HCT116 (cell line): ENCODE measurements around the gene TNPO1. TPM values are rescaled to one million over a fixed set of nuclear protein-coding genes. Genes with fewer than 3 reads are reported as not detected.
"Not testable (repeated sequence)": the region's sequence is repeated elsewhere in the genome, so short reads cannot be mapped to it uniquely, and the experiment has no call there.

Experiments used
- ATAC-seq: fragments of 200-7000 bp; cut with Tn5 transposase; 2 replicates; pipeline ENCODE4 v1.9.1; 2020; ENCODE audit warnings: mild to moderate bottlenecking, moderate library complexity
- BruUV-seq: library from RNA; stranded (reverse); fragments of 400-500 nt; replicated peaks from 2 replicates; lab custom pipeline; 2021; lab: Mats Ljungman, UMichigan
- CTCF ChIA-PET: fragments of 300-600 bp; sonication (Branson Sonifier 250); formaldehyde crosslinking; loops from one replicate; lab custom pipeline; 2021; ENCODE audit warnings: antibody characterized with exemption; lab: Charles Lee
- POLR2A ChIA-PET: fragments of 300-600, 350-600 bp; sonication (Branson Sonifier 250); formaldehyde crosslinking; loops from one replicate; lab custom pipeline; 2021; ENCODE audit warnings: antibody characterized with exemption; lab: Charles Lee
- RAD21 ChIA-PET, 2 experiments: fragments of 300-600 bp; sonication (Branson Sonifier 250); formaldehyde crosslinking; loops; one replicate each; lab custom pipeline; 2023; ENCODE audit warnings: low total read pairs in 2 of 2; ENCODE audit not compliant: uncharacterized antibody in 2 of 2, unreplicated experiment in 2 of 2, low non-redundant PET in 1 of 2; lab: Charles Lee
- DNase-seq: peaks from one replicate; pipeline ENCODE4 v3.0.0-alpha.2; 2010; ENCODE audit warnings: low read depth, low spot score
- H2AFZ ChIP-seq: fragments of 200-600 bp; shearing (Covaris generic), sonication (generic); 2 replicates; pipeline ENCODE4 v1.6.1; 2017; ENCODE audit warnings: low read depth, mixed run types, mixed read lengths, antibody characterized with exemption, low read length; ENCODE audit not compliant: poor library complexity, severe bottlenecking
- H3K27ac ChIP-seq: 2 replicates; pipeline ENCODE4 v1.5.1; 2012; ENCODE audit warnings: low read depth, low read length
- H3K27me3 ChIP-seq: fragments of 200-600 bp; sonication (generic); 2 replicates; pipeline ENCODE4 v1.6.1; 2016; ENCODE audit warnings: mixed run types, low read length, mixed read lengths; ENCODE audit not compliant: insufficient read depth
- H3K36me3 ChIP-seq, 2 experiments: fragments of 200-500 bp in 1 of 2; fragments of 200-600 bp in 1 of 2; sonication (Bioruptor generic) in 1 of 2; sonication (generic) in 1 of 2; 2 replicates each; pipeline versions ENCODE4 v1.5.1 to v1.6.1; 2014 to 2016; ENCODE audit warnings: low read length in 2 of 2, inconsistent platforms in 1 of 2, mixed read lengths in 1 of 2, mixed run types in 1 of 2; ENCODE audit not compliant: insufficient read depth in 2 of 2, control insufficient read depth in 1 of 2
- H3K4me1 ChIP-seq, 2 experiments: fragments of 200-600 bp in 1 of 2; sonication (generic) in 1 of 2; 2 replicates each; pipeline versions ENCODE4 v1.5.1 to v1.6.1; 2012 to 2017; ENCODE audit warnings: low read length in 2 of 2, inconsistent platforms in 1 of 2, mild to moderate bottlenecking in 1 of 2, mixed read lengths in 1 of 2, mixed run types in 1 of 2, moderate library complexity in 1 of 2; ENCODE audit not compliant: insufficient read depth in 2 of 2, control insufficient read depth in 1 of 2
- H3K4me2 ChIP-seq: fragments of 200-600 bp; sonication (generic); 2 replicates; pipeline ENCODE4 v1.6.1; 2017; ENCODE audit warnings: mixed run types, low read length, mixed read lengths
- H3K4me3 ChIP-seq, 2 experiments: fragments of 200-600 bp in 1 of 2; sonication (generic) in 1 of 2; replicated peaks in 1 of 2; 2 replicates each; pipeline ENCODE4 v1.5.1; 2011 to 2016; ENCODE audit warnings: low read length in 2 of 2, control low read depth in 1 of 2, low read depth in 1 of 2, mild to moderate bottlenecking in 1 of 2, mixed read lengths in 1 of 2, mixed run types in 1 of 2
- H3K79me2 ChIP-seq: fragments of 200-600 bp; sonication (generic); 2 replicates; pipeline ENCODE4 v1.6.1; 2017; ENCODE audit warnings: mild to moderate bottlenecking, mixed run types, low read length, moderate library complexity, mixed read lengths; ENCODE audit not compliant: insufficient read depth
- H3K9ac ChIP-seq: fragments of 200-600 bp; sonication (generic); 2 replicates; pipeline ENCODE4 v1.6.1; 2016; ENCODE audit warnings: low read length, mixed read lengths
- H3K9me2 ChIP-seq: fragments of 200-600 bp; sonication (generic), shearing (Covaris generic); 2 replicates; pipeline ENCODE4 v1.6.1; 2017; ENCODE audit warnings: mixed run types, mild to moderate bottlenecking, moderate library complexity; ENCODE audit not compliant: insufficient read depth
- H3K9me3 ChIP-seq, 2 experiments: fragments of 200-500 bp in 1 of 2; fragments of 200-600 bp in 1 of 2; sonication (Bioruptor generic) in 1 of 2; sonication (generic) in 1 of 2; 2 replicates each; pipeline ENCODE4 v1.6.1; 2014 to 2017; ENCODE audit warnings: low read length in 2 of 2, mixed read lengths in 2 of 2, inconsistent platforms in 1 of 2, low read depth in 1 of 2, mild to moderate bottlenecking in 1 of 2, mixed run types in 1 of 2, moderate library complexity in 1 of 2; ENCODE audit not compliant: control insufficient read depth in 1 of 2, insufficient read depth in 1 of 2
- H4K20me1 ChIP-seq: fragments of 200-600 bp; sonication (generic), shearing (Covaris generic); 2 replicates; pipeline ENCODE4 v1.6.1; 2017; ENCODE audit warnings: mixed run types, mild to moderate bottlenecking, moderate library complexity; ENCODE audit not compliant: insufficient read depth
- CBX3 ChIP-seq: IDR thresholded peaks from 2 replicates; pipeline ENCODE4 v1.6.1; 2012; ENCODE audit warnings: low read depth
- EGR1 ChIP-seq: IDR thresholded peaks from 2 replicates; pipeline ENCODE4 v1.6.1; 2012; ENCODE audit warnings: low read depth
- EZH2phosphoT487 ChIP-seq: fragments of 200-600 bp; IDR thresholded peaks from 2 replicates; pipeline ENCODE4 v1.6.1; 2018; ENCODE audit warnings: antibody characterized with exemption, borderline replicate concordance
- FOSL1 ChIP-seq: IDR thresholded peaks from 2 replicates; pipeline ENCODE4 v1.6.1; 2012; ENCODE audit warnings: low read depth
- JUND ChIP-seq: IDR thresholded peaks from 2 replicates; pipeline ENCODE4 v1.6.1; 2012
- MAX ChIP-seq: IDR thresholded peaks from 2 replicates; pipeline ENCODE4 v1.6.1; 2012
- POLR2A ChIP-seq: IDR thresholded peaks from 2 replicates; pipeline ENCODE4 v1.7.0; 2011; ENCODE audit warnings: borderline replicate concordance; ENCODE audit not compliant: insufficient read depth, insufficient read length; ENCODE audit errors: extremely low read depth
- SP1 ChIP-seq: IDR thresholded peaks from 2 replicates; pipeline ENCODE4 v1.6.1; 2012; ENCODE audit warnings: low read depth
- SRF ChIP-seq: IDR thresholded peaks from 2 replicates; pipeline ENCODE4 v1.6.1; 2012; ENCODE audit warnings: low read depth
- YY1 ChIP-seq: IDR thresholded peaks from 2 replicates; pipeline ENCODE4 v1.6.1; 2011; ENCODE audit warnings: low read length, low read depth, moderate library complexity, mild to moderate bottlenecking; ENCODE audit not compliant: insufficient replicate concordance; ENCODE audit errors: extremely low read depth
- ZFX ChIP-seq: fragments of 450-650 bp; IDR thresholded peaks from 2 replicates; pipeline ENCODE4 v1.6.1; 2017
- intact Hi-C: fragments of 100-400 bp; cut with micrococcal nuclease; formaldehyde crosslinking; loops from 2 replicates; pipeline ENCODE4 v1.10.0; 2022
- total RNA-seq: library from RNA; stranded (reverse); gene quantifications from one replicate; pipeline ENCODE4 v1.2.1, GENCODE V29; 2021; ENCODE audit not compliant: unreplicated experiment
- TF ChIP-seq, protein P1 (sequence below): IDR thresholded peaks from 2 replicates; pipeline ENCODE4 v1.6.1; 2011; ENCODE audit warnings: mild to moderate bottlenecking, low read length, moderate library complexity; ENCODE audit not compliant: insufficient replicate concordance; ENCODE audit errors: extremely low read depth

Gene TNPO1
- total RNA-seq, 1 experiment from 2014 or later: 104 TPM

- CTCF ChIA-PET: no interaction called here
- Histone ChIP-seq H3K9me2 (no peaks in the 10 kb centered on the region), H3K9ac (no peak overlapping the region), H2AFZ (no peak overlapping the region)
- POLR2A ChIA-PET: no interaction called here
- DNase-seq: no peak
- ATAC-seq: no peak
- TF ChIP-seq CBX3 (no peak), POLR2A (no peak), EGR1 (no peak), FOSL1 (no peak), ZFX (no peak)
- TF ChIP-seq, all 23 proteins: peak for 0
- Histone ChIP-seq H3K27me3 (no peaks in the 10 kb centered on the region), H3K27ac (no peak overlapping the region), H3K4me3 (no peak overlapping the region), H3K9me3 (no peaks in the 10 kb centered on the region), H3K79me2 (no peaks in the 10 kb centered on the region), H3K4me1 (no peaks in the 10 kb centered on the region), H3K4me2 (no peak overlapping the region), H3K36me3 (no peaks in the 10 kb centered on the region), H4K20me1 (no peaks in the 10 kb centered on the region)
- RAD21 ChIA-PET: no interaction called here
- no TSS peak for BruUV-seq
- intact Hi-C loops: no loop called here
These were observed 26.3 kb upstream of the TNPO1 start for GRCh38 chr5:72790186-72790585.

DNA sequence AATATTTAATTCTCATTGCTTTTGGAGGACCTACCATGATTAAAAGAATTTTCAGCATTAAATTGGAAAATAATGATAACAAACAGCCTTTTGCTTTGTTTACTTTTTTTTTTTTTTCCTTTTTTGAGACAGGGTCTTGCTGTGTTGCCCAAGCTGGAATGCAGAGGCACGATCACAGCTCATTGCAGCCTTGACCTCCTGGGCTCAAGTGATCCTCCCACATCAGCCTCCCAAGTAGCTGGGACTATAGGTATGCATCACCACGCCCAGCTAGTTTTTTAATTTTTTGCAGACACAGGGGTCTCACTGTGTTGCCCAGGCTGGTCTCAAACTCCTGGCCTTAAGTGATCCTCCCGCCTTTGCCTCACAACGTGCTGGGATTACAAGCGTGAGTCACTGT lies 23.8 kb upstream of the TNPO1 start:
- ATAC-seq: not testable (repeated sequence)

DNA sequence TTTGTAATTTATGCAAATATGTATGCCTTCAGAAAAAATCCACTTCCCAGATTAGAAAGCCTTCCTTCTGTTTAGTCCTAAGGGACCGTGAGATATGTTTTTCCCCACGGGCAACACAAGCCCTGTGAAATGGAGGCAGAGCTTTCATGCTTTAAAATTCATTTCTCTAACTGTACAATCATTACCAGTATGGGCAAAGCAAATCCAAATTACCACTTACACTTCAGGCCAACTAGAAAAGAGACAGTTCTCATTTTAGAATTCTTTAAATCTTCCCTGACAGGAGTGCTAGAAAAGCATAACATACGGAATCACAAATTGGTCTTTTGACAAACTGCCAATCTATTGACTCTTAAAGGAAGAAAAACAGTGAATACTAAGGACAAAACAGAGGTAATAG lies 20.5 kb upstream of the TNPO1 start:
- H3K9me3 ChIP-seq: no peaks in the 10 kb centered on the region
- RAD21 ChIA-PET: no interaction called here
- no peak overlapping the region for H2AFZ ChIP-seq
- H3K9me2 ChIP-seq: no peaks in the 10 kb centered on the region
- H3K9ac ChIP-seq: no peak overlapping the region
- no TSS peak for BruUV-seq
- no peak overlapping the region for H3K27ac ChIP-seq
- H3K36me3 ChIP-seq: no peaks in the 10 kb centered on the region
- CTCF ChIA-PET: no interaction called here
- no peaks in the 10 kb centered on the region for H3K79me2 ChIP-seq
- ATAC-seq (no peak), DNase-seq (no peak)
- intact Hi-C loops: no loop called here
- H3K4me3 ChIP-seq: no peak overlapping the region
- TF ChIP-seq, protein P1, sequence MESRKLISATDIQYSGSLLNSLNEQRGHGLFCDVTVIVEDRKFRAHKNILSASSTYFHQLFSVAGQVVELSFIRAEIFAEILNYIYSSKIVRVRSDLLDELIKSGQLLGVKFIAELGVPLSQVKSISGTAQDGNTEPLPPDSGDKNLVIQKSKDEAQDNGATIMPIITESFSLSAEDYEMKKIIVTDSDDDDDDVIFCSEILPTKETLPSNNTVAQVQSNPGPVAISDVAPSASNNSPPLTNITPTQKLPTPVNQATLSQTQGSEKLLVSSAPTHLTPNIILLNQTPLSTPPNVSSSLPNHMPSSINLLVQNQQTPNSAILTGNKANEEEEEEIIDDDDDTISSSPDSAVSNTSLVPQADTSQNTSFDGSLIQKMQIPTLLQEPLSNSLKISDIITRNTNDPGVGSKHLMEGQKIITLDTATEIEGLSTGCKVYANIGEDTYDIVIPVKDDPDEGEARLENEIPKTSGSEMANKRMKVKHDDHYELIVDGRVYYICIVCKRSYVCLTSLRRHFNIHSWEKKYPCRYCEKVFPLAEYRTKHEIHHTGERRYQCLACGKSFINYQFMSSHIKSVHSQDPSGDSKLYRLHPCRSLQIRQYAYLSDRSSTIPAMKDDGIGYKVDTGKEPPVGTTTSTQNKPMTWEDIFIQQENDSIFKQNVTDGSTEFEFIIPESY: no peak
- TF ChIP-seq ZFX (no peak), SRF (no peak), SP1 (no peak), YY1 (no peak), MAX (no peak), JUND (no peak), EZH2phosphoT487 (no peak)
- no peak overlapping the region for H3K4me2 ChIP-seq
- POLR2A ChIA-PET: no interaction called here
- H4K20me1 ChIP-seq: no peaks in the 10 kb centered on the region
- H3K4me1 ChIP-seq: no peaks in the 10 kb centered on the region
- no peaks in the 10 kb centered on the region for H3K27me3 ChIP-seq

More for the DNA sequence above, 23.8 kb upstream of the TNPO1 start:
- POLR2A ChIA-PET, DNase-seq, H4K20me1 ChIP-seq, H3K27me3 ChIP-seq, H3K4me1 ChIP-seq, H3K79me2 ChIP-seq, H3K4me3 ChIP-seq, CTCF ChIA-PET, H3K9me2 ChIP-seq, RAD21 ChIA-PET, H3K9me3 ChIP-seq, intact Hi-C loops, H3K36me3 ChIP-seq, BruUV-seq, H3K4me2 ChIP-seq, H3K9ac ChIP-seq, H2AFZ ChIP-seq, H3K27ac ChIP-seq: not testable (repeated sequence)
